Liver (tissue), 9 donors: ENCODE measurements around the gene MARCHF9. TPM values are rescaled to one million over a fixed set of nuclear protein-coding genes. Genes with fewer than 3 reads are reported as not detected.

Source experiments
- DNase-seq: peaks from one replicate; pipeline ENCODE4 v3.0.0-alpha.2; 2017; ENCODE audit warnings: low spot score
- H3K27ac ChIP-seq, 2 donors: one replicate each; pipeline ENCODE4 v1.7.0; 2013; ENCODE audit warnings: inconsistent platforms in 2 of 2, low read length in 2 of 2, control low read depth in 1 of 2, low read depth in 1 of 2, mild to moderate bottlenecking in 1 of 2
- H3K27me3 ChIP-seq, 4 donors: one replicate each; pipeline versions ENCODE4 v1.6.1 to v1.7.0; 2013; ENCODE audit warnings: low read length in 3 of 4, inconsistent platforms in 1 of 4, mild to moderate bottlenecking in 1 of 4, moderate library complexity in 1 of 4; ENCODE audit not compliant: control insufficient read depth in 4 of 4, insufficient read depth in 4 of 4
- H3K36me3 ChIP-seq, 4 donors: one replicate each; pipeline versions ENCODE4 v1.6.1 to v1.7.0; 2013; ENCODE audit warnings: low read length in 3 of 4, mild to moderate bottlenecking in 3 of 4, low read depth in 1 of 4, moderate library complexity in 1 of 4; ENCODE audit not compliant: control insufficient read depth in 4 of 4, insufficient read depth in 3 of 4
- H3K4me1 ChIP-seq, 4 donors: one replicate each; pipeline versions ENCODE4 v1.6.1 to v1.7.0; 2013; ENCODE audit warnings: low read length in 3 of 4, mild to moderate bottlenecking in 3 of 4, moderate library complexity in 1 of 4; ENCODE audit not compliant: control insufficient read depth in 4 of 4, insufficient read depth in 4 of 4
- H3K4me3 ChIP-seq, 3 donors: one replicate each; pipeline versions ENCODE4 v1.6.1 to v1.7.0; 2013; ENCODE audit warnings: low read length in 3 of 3, control low read depth in 1 of 3, low read depth in 1 of 3, mild to moderate bottlenecking in 1 of 3
- H3K9ac ChIP-seq, 2 donors: one replicate each; pipeline ENCODE4 v1.7.0; 2013; ENCODE audit warnings: low read length in 2 of 2, mild to moderate bottlenecking in 2 of 2, moderate library complexity in 2 of 2, control low read depth in 1 of 2, low read depth in 1 of 2
- H3K9me3 ChIP-seq, 4 donors: one replicate each; pipeline versions ENCODE4 v1.6.1 to v1.7.0; 2013; ENCODE audit warnings: low read length in 3 of 4; ENCODE audit not compliant: control insufficient read depth in 4 of 4
- EGR1 ChIP-seq, 2 donors: IDR thresholded peaks; 2 replicates each; pipeline ENCODE4 v1.6.1; 2016 to 2018; ENCODE audit warnings: antibody characterized with exemption in 2 of 2, low read depth in 2 of 2
- FOXA1 ChIP-seq: IDR thresholded peaks from 2 replicates; pipeline ENCODE4 v1.6.1; 2016; ENCODE audit warnings: antibody characterized with exemption
- FOXA2 ChIP-seq: IDR thresholded peaks from 2 replicates; pipeline ENCODE4 v1.6.1; 2016; ENCODE audit warnings: antibody characterized with exemption
- GABPA ChIP-seq, 2 donors: IDR thresholded peaks in 1 of 2; conservative IDR thresholded peaks in 1 of 2; 2 replicates each; pipeline ENCODE4 v1.6.1; 2016; ENCODE audit warnings: antibody characterized with exemption in 2 of 2, mild to moderate bottlenecking in 1 of 2, moderate library complexity in 1 of 2
- HNF4A ChIP-seq, 2 donors: conservative IDR thresholded peaks; 2 replicates each; pipeline ENCODE4 v1.6.1; 2016; ENCODE audit warnings: antibody characterized with exemption in 2 of 2, mild to moderate bottlenecking in 2 of 2
- HNF4G ChIP-seq: IDR thresholded peaks from 2 replicates; pipeline ENCODE4 v1.6.1; 2016; ENCODE audit warnings: antibody characterized with exemption
- JUND ChIP-seq, 2 donors: IDR thresholded peaks; 2 replicates each; pipeline ENCODE4 v1.6.1; 2016; ENCODE audit warnings: antibody characterized with exemption in 2 of 2
- NR2F2 ChIP-seq: IDR thresholded peaks from 2 replicates; pipeline ENCODE4 v1.6.1; 2016; ENCODE audit warnings: antibody characterized with exemption
- RAD21 ChIP-seq, 2 donors: IDR thresholded peaks; 2 replicates each; pipeline ENCODE4 v1.6.1; 2016; ENCODE audit warnings: antibody characterized with exemption in 2 of 2, mild to moderate bottlenecking in 2 of 2
- RXRA ChIP-seq, 2 donors: IDR thresholded peaks; 2 replicates each; pipeline ENCODE4 v1.6.1; 2017 to 2018; ENCODE audit warnings: antibody characterized with exemption in 2 of 2, mild to moderate bottlenecking in 1 of 2
- SP1 ChIP-seq: IDR thresholded peaks from 2 replicates; pipeline ENCODE4 v1.6.1; 2018; ENCODE audit warnings: antibody characterized with exemption, mild to moderate bottlenecking
- TAF1 ChIP-seq: conservative IDR thresholded peaks from 2 replicates; pipeline ENCODE4 v1.6.1; 2016; ENCODE audit warnings: antibody characterized with exemption, mild to moderate bottlenecking
- YY1 ChIP-seq: IDR thresholded peaks from 2 replicates; pipeline ENCODE4 v1.6.1; 2016; ENCODE audit warnings: antibody characterized with exemption, mild to moderate bottlenecking
- WGBS: extraction: QIAGEN DNeasy Blood & Tissue Kit; methylation state at CpG from one replicate; pipeline ENCODE4 v1.1.7; 2013; 5-methylcytosine and 5-hydroxymethylcytosine counted together
- polyA plus RNA-seq, 2 donors: library from polyadenylated mRNA; stranded (reverse) in 1 of 2; unstranded in 1 of 2; fragments of 200-250 nt in 1 of 2; fragments of >200 nt in 1 of 2; fragmentation: Nextera tagmentation in 1 of 2; extraction: Ambion mirVana in 1 of 2; gene quantifications; one replicate each; pipeline versions ENCODE4 v1.2.1 to v1.2.3, GENCODE V29; 2013 to 2015
- total RNA-seq, 2 donors: library from RNA; depleted of rRNA; stranded (reverse); fragments of >200 nt; gene quantifications; one replicate each; pipeline ENCODE4 v1.2.3, GENCODE V29; 2014
- TF ChIP-seq, protein P1 (sequence below): IDR thresholded peaks from 2 replicates; pipeline ENCODE4 v1.6.1; 2016; ENCODE audit warnings: antibody characterized with exemption, mild to moderate bottlenecking
- TF ChIP-seq, protein P2 (sequence below): IDR thresholded peaks from 2 replicates; pipeline ENCODE4 v1.6.1; 2016; ENCODE audit warnings: antibody characterized with exemption
- TF ChIP-seq, protein P3 (sequence below): IDR thresholded peaks from 2 replicates; pipeline ENCODE4 v1.6.1; 2016; ENCODE audit warnings: antibody characterized with exemption
- TF ChIP-seq, protein P4 (sequence below): fragments of 150-350 bp; IDR thresholded peaks from 2 replicates; pipeline ENCODE4 v1.5.1; 2017; ENCODE audit warnings: improper control_type of control experiment, low read depth, low read length; ENCODE audit not compliant: missing input control
- donor health status: healthy.
- donor health status: healthy.
- donor health status: healthy.
- donor health status: healthy.
- donor health status: healthy.

MARCHF9 gene, protein sequence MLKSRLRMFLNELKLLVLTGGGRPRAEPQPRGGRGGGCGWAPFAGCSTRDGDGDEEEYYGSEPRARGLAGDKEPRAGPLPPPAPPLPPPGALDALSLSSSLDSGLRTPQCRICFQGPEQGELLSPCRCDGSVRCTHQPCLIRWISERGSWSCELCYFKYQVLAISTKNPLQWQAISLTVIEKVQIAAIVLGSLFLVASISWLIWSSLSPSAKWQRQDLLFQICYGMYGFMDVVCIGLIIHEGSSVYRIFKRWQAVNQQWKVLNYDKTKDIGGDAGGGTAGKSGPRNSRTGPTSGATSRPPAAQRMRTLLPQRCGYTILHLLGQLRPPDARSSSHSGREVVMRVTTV
- total RNA-seq (1 to 10 TPM; 1.9 to 2.4 TPM), polyA plus RNA-seq (1 to 10 TPM; 1.1 to 3.0 TPM)

DNA sequence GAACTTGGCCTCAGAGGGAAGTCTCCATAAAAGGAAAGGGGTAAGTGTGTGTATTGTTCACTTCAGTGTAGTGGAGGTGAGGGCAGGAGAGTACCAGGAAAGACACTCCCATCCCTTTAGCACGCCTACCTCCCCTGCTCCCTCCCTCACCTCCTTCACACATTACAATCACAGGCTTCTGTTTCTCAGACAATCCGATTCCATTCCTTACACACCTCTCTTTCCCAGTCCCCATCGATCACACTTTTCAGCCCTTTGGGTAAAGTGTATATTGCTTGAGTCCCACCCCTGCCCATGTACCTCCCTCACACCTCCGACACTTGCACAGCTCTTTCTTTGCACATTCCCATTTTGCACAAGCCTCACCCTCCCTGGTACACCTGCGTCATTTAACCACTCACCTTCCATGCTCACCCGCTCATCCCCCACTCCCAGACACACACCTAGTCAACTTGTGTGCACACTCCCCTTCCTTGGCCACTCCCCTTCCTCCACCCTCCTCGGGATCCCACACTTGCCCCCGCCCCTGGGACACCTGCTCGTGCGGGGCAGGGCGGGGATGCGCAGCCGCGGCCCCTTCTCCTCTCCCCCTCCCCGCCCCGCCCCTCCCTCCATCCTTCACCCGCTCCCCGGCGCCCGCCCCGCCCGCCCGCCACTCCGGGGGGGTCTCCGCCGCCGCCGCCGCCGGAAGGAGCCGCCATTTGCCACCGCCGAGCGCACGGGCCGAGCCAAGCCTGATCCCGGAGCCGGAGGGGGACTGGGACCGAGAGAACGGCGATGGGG, at the start of gene MARCHF9:
MARCHF9 (plus strand) TSS at position 693 of the 783 bp plus-strand sequence. CDS start 426 bp downstream, outside the sequence.
- Histone ChIP-seq H3K4me3 (peak within 1 kb of the TSS; percentile 26 to 79 (median 66)), H3K27ac (no peak within 1 kb of the TSS)

DNA sequence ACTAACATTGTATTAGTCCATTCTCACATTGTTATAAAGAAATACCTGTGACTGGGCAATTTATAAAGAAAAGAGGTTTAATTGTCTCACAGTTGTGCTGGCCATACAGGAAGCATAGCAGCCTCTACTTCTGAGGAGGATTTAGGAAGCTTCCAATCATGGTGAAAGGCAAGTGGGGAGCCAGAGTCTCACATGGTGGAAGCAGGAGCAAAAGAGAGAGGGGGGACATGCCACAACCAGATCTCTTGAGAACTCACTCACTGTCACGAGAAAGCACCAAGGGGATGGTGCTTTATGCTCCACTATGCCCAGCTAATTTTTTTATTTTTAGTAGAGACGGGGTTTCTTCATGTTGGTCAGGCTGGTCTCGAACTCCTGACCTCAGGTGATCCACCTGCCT, 47.7 kb upstream of the MARCHF9 start:
- H3K36me3 ChIP-seq, result peaks cover 6 to 29% (median 14%) of the 10 kb centered on the region in 4 donors
- H3K27me3 ChIP-seq, result no peaks in the 10 kb centered on the region
- no peak for DNase-seq
- no peak overlapping the region for H3K27ac ChIP-seq
- H3K4me3 ChIP-seq, result no peak overlapping the region
- no peaks in the 10 kb centered on the region for H3K9me3 ChIP-seq
- H3K9ac ChIP-seq, result no peak overlapping the region
- H3K4me1 ChIP-seq, result no peaks in the 10 kb centered on the region
- WGBS, result 96% methylated on average over 3 of the region's 3 CpGs
- TF ChIP-seq RAD21 (IDR thresholded peaks at IDR 0.05) (no peak), GABPA (IDR thresholded peaks at IDR 0.05 in 1 of 2, conservative IDR thresholded peaks at IDR 0.05 in 1 of 2) (no peak), RXRA (IDR thresholded peaks at IDR 0.05) (no peak), TAF1 (no peak), JUND (IDR thresholded peaks at IDR 0.05) (no peak)
- TF ChIP-seq, protein P1, sequence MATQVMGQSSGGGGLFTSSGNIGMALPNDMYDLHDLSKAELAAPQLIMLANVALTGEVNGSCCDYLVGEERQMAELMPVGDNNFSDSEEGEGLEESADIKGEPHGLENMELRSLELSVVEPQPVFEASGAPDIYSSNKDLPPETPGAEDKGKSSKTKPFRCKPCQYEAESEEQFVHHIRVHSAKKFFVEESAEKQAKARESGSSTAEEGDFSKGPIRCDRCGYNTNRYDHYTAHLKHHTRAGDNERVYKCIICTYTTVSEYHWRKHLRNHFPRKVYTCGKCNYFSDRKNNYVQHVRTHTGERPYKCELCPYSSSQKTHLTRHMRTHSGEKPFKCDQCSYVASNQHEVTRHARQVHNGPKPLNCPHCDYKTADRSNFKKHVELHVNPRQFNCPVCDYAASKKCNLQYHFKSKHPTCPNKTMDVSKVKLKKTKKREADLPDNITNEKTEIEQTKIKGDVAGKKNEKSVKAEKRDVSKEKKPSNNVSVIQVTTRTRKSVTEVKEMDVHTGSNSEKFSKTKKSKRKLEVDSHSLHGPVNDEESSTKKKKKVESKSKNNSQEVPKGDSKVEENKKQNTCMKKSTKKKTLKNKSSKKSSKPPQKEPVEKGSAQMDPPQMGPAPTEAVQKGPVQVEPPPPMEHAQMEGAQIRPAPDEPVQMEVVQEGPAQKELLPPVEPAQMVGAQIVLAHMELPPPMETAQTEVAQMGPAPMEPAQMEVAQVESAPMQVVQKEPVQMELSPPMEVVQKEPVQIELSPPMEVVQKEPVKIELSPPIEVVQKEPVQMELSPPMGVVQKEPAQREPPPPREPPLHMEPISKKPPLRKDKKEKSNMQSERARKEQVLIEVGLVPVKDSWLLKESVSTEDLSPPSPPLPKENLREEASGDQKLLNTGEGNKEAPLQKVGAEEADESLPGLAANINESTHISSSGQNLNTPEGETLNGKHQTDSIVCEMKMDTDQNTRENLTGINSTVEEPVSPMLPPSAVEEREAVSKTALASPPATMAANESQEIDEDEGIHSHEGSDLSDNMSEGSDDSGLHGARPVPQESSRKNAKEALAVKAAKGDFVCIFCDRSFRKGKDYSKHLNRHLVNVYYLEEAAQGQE, result no peak
- TF ChIP-seq, protein P2, sequence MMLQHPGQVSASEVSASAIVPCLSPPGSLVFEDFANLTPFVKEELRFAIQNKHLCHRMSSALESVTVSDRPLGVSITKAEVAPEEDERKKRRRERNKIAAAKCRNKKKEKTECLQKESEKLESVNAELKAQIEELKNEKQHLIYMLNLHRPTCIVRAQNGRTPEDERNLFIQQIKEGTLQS, result no peak

More for the DNA sequence above, at the start of gene MARCHF9:
- TF ChIP-seq, protein P2, result no peak
- TF ChIP-seq, protein P3, sequence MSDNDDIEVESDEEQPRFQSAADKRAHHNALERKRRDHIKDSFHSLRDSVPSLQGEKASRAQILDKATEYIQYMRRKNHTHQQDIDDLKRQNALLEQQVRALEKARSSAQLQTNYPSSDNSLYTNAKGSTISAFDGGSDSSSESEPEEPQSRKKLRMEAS, result no peak
- TF ChIP-seq RAD21 (IDR thresholded peaks at IDR 0.05) (no peak), TAF1 (no peak), GABPA (IDR thresholded peaks at IDR 0.05 in 1 of 2, conservative IDR thresholded peaks at IDR 0.05 in 1 of 2) (no peak), FOXA1 (no peak), HNF4A (conservative IDR thresholded peaks at IDR 0.05) (no peak), JUND (IDR thresholded peaks at IDR 0.05) (no peak), HNF4G (no peak), RXRA (IDR thresholded peaks at IDR 0.05) (no peak), SP1 (no peak), EGR1 (IDR thresholded peaks at IDR 0.05; ENCODE audit: low read depth in 2 of 2) (no peak), YY1 (no peak), NR2F2 (no peak), FOXA2 (no peak)
- TF ChIP-seq, protein P1, result no peak
- TF ChIP-seq, protein P4, sequence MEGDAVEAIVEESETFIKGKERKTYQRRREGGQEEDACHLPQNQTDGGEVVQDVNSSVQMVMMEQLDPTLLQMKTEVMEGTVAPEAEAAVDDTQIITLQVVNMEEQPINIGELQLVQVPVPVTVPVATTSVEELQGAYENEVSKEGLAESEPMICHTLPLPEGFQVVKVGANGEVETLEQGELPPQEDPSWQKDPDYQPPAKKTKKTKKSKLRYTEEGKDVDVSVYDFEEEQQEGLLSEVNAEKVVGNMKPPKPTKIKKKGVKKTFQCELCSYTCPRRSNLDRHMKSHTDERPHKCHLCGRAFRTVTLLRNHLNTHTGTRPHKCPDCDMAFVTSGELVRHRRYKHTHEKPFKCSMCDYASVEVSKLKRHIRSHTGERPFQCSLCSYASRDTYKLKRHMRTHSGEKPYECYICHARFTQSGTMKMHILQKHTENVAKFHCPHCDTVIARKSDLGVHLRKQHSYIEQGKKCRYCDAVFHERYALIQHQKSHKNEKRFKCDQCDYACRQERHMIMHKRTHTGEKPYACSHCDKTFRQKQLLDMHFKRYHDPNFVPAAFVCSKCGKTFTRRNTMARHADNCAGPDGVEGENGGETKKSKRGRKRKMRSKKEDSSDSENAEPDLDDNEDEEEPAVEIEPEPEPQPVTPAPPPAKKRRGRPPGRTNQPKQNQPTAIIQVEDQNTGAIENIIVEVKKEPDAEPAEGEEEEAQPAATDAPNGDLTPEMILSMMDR, result no peak
- peak within 1 kb of the TSS in 1 of 2 donors; percentile 42 for H3K9ac ChIP-seq
- WGBS, result 2% methylated on average over 41 of the region's 41 CpGs
- DNase-seq, result peak; percentile 69
- peaks cover 0 to 7% (median 2%) of the 10 kb centered on the region in 4 donors for H3K36me3 ChIP-seq
- H3K9me3 ChIP-seq, result no peaks in the 10 kb centered on the region
- peaks cover 6 to 35% (median 27%) of the 10 kb centered on the region in 4 donors for H3K4me1 ChIP-seq
- H3K27me3 ChIP-seq, result no peaks in the 10 kb centered on the region
